Esophagus squamous epithelium (tissue), 4 donors: ENCODE measurements around the gene SRGAP2.
"Not testable (repeated sequence)": the region's sequence is repeated elsewhere in the genome, so short reads cannot be mapped to it uniquely, and the experiment has no call there.

Experiments
- CTCF ChIP-seq, 6 experiments: fragments of 450-650 bp in 4 of 6; fragments of 200-600 bp in 2 of 6; sonication (generic) in 2 of 6; IDR thresholded peaks; one replicate each; pipeline ENCODE4 v1.5.1; 2016 to 2019; ENCODE audit warnings: antibody characterized with exemption in 6 of 6, mild to moderate bottlenecking in 4 of 6, moderate library complexity in 4 of 6
- POLR2A ChIP-seq, 4 donors: fragments of 450-650 bp; IDR thresholded peaks; one replicate each; pipeline ENCODE4 v1.6.1; 2017; ENCODE audit warnings: antibody characterized with exemption in 4 of 4, mild to moderate bottlenecking in 4 of 4, moderate library complexity in 3 of 4

GRCh38 chr1:206175459-206176113, 27.8 kb upstream of the SRGAP2 start:
- TF ChIP-seq POLR2A (IDR thresholded peaks at IDR 0.05): not testable (repeated sequence)
- peak in 2 of 6 experiments; percentile 18 to 41 for TF ChIP-seq CTCF (IDR thresholded peaks at IDR 0.05)
